ENCODE measurements around the gene HDLBP.

Gene HDLBP

GRCh38 chr2:241226723-241227572 is 88.5 kb downstream of the HDLBP start:
- no peak for DNase-seq

GRCh38 chr2:241225983-241226382 is 89.5 kb downstream of the HDLBP start:
- no peak for DNase-seq

GRCh38 chr2:241225545-241225944 is 89.9 kb downstream of the HDLBP start:
- DNase-seq, result no peak

GRCh38 chr2:241224851-241225438 is 90.5 kb downstream of the HDLBP start:
- DNase-seq, result no peak

- peak; percentile 78 for DNase-seq
These were observed 91.2 kb downstream of the HDLBP start for GRCh38 chr2:241224018-241224850.

GRCh38 chr2:241223211-241224017 is 92.1 kb downstream of the HDLBP start:
- DNase-seq, result no peak

GRCh38 chr2:241219856-241220356 is 95.6 kb downstream of the HDLBP start:
- DNase-seq, result no peak

GRCh38 chr2:241219030-241219382 is 96.5 kb downstream of the HDLBP start:
- DNase-seq, result no peak

- DNase-seq, result no peak
These were observed 97.1 kb downstream of the HDLBP start for GRCh38 chr2:241218131-241219029.

GRCh38 chr2:241217320-241218031 is 98.0 kb downstream of the HDLBP start:
- DNase-seq, result peak; percentile 81

- DNase-seq, result no peak
These were observed 99.2 kb downstream of the HDLBP start for GRCh38 chr2:241216211-241216761.

- no peak for DNase-seq
These were observed 100.1 kb downstream of the HDLBP start for GRCh38 chr2:241215421-241215820.

GRCh38 chr2:241214766-241215165 is 100.7 kb downstream of the HDLBP start:
- DNase-seq, result no peak

GRCh38 chr2:241214209-241214608 is 101.3 kb downstream of the HDLBP start:
- DNase-seq, result no peak

GRCh38 chr2:241213567-241213966 is 101.9 kb downstream of the HDLBP start:
- DNase-seq, result no peak

GRCh38 chr2:241213041-241213440 is 102.4 kb downstream of the HDLBP start:
- peak; percentile 72 for DNase-seq

- DNase-seq, result no peak
These were observed 104.2 kb downstream of the HDLBP start for GRCh38 chr2:241211276-241211675.

GRCh38 chr2:241209271-241209670 is 106.2 kb downstream of the HDLBP start:
- no peak for DNase-seq

- no peak for DNase-seq
These were observed 107.4 kb downstream of the HDLBP start for GRCh38 chr2:241208058-241208457.

- DNase-seq, result no peak
These were observed 107.8 kb downstream of the HDLBP start for GRCh38 chr2:241207641-241208040.

All from femur (tissue), 1 donor.